IPS DF 4.7 (cell line): ENCODE results near the gene JOSD2.
"Not testable (repeated sequence)": the region's sequence is repeated elsewhere in the genome, so short reads cannot be mapped to it uniquely, and the experiment has no call there.

ENCODE experiments used
- DNase-seq: peaks from one replicate; pipeline ENCODE4 v3.0.0-alpha.2; 2013; ENCODE audit warnings: low spot score; ENCODE audit errors: extremely low read depth

The JOSD2 gene

GRCh38 chr19:50478901-50479715 lies 31.9 kb downstream of the JOSD2 start:
- DNase-seq = no peak

DNA sequence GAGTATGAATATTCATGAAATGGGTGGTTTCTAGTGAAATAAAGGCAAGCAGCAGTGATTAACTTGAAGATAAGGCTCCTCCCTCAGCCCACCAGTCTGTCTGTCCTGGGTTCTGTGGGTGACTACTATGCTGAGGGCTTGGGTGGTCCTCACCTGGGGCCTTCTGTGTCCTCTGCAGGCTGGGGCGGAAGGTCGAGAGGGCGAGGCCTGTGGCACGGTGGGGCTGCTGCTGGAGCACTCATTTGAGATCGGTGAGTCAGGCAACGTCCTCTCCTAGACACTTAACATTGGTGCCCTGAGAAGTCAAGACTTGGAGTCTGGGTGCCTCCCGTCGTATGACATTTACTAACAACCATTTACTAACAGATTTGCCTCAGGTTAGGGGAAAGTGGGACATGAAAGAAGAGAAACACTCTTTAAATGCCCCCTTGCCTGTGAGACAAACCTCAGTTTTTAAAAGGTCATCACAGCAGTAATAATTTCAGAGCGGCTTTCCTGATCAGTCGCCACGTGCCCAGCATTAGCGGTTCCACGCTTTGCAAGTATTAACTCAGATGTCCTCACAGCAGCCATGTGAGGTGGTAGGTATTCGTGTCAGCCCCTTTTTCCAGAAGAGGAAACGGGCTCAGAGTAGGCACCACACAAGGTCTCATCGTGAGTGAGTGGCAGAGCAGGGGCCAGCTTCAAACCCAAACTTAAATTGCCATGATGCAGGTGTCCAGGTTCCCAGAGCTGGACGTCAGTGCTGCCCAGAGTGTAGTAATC lies 33.1 kb downstream of the JOSD2 start:
- no peak for DNase-seq

DNA sequence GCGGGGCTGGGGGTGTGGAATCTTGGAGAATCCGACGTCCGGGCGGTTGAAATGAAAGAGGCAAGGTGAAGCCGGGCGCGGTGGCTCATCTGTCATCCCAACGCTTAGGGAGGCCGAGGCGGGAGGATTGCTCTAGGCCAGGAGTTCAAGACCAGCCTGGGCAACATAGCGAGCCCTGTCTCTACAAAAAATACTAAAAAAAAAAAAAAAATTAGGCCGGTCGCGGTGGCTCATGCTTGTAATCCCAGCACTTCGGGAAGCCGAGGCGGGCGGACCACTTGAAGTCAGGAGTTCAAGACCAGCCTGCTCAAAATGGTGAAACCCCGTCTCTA lies 34.1 kb downstream of the JOSD2 start:
- no peak for DNase-seq

DNA sequence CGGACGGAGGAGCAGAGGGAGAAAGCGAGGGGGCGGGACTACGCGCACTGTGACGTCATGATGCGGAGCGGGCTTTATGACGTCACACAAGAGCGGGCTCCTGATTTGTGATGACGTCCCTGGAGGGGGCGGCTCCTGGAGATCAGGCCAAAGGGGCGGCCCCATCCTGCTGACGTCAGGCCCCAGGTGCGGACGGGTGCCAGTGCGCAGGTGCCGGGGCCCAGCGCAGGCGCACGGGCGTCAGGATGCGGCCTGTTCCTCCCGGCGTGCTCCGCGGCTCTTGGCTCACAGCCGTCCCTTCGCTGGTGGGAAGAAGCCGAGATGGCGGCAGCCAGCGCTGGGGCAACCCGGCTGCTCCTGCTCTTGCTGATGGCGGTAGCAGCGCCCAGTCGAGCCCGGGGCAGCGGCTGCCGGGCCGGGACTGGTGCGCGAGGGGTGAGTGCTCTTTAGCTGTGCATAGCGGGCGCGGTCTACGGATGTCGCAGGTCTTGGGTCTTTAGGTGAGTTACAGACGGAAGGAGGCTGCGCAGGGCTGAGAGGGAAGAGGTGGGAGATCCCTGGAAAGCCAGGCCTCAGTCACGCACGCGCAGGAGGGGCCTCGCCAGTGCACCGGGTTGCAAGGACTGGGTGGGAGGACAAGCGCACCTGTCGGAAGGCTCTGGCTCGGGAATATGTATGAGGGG lies 34.6 kb downstream of the JOSD2 start, which contains the start of the genes EMC10 and GARIN5A:
Gene EMC10 (plus strand): TSS at position 284 of the 683 bp plus-strand sequence. CDS start 38 bp downstream, at position 322.
Gene GARIN5A (minus strand): TSS at position 625 of the 683 bp plus-strand sequence. CDS start 460 bp downstream, at position 165.
- DNase-seq = no peak

DNA sequence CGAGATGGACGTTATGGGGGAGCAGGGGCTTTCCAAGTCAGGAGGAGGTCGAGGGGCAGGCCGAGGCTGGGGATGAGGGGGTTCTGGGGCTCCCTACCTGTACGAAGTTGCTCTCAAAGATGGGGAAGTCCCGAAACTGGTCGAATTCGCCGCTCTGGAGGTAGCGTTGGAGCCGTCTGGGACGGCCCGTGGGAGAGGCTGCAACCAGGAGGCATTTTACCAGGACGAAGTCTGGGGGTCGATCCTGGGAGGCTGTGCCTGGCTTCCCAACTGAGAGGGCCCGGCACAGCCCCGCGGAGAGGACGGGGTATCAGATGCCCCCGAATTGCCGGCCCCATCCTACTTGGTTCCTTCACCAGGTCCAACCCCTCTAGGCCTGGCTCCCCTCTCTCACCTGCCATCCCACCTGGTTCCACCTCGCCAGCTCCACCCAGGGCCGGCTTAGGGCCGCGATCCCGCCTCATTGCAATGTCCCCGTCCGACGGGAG lies 35.2 kb downstream of the JOSD2 start:
- no peak for DNase-seq

GRCh38 chr19:50475101-50475568 lies 35.9 kb downstream of the JOSD2 start:
- no peak for DNase-seq

GRCh38 chr19:50473336-50473735 lies 37.7 kb downstream of the JOSD2 start:
- not testable (repeated sequence) for DNase-seq

- DNase-seq = no peak
These were observed 42.2 kb downstream of the JOSD2 start for GRCh38 chr19:50468818-50469217.

DNA sequence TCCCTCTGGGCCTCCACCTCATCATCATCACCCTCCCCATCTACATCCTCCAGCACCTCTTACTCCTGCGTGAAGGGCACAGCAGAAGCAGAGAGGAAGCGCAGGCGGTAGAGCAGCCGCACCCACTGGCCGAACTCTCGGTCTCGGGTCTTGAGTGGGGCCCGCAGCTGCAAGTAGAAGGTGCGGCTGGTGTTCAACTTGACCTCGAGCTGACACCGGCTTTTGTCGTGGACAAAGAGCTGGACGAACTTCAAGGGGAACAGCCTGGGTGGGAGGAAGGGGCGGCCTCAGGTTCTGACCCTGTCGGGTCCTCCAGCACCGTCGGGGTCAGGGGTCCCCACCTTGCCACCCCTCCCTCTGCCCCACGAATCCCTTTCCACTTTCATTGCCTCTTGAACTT lies 43.4 kb downstream of the JOSD2 start:
- DNase-seq = no peak

DNA sequence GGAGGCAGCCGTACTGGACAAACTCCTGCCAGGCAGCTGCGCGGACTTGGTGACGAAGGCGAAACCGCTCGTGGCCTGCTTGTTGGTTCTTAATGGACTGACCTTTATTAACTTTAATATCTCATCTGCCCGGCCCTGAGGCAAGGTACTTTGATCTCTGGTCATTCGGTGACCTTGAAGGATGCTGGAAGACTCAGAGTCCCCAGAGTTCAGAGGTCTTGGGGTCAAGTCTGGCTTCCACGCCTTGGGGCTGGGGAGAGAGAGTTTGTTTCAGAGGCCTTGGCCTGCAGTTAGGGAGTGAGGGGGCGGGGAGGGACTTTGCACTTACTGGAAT lies 44.3 kb downstream of the JOSD2 start:
- DNase-seq = no peak

DNA sequence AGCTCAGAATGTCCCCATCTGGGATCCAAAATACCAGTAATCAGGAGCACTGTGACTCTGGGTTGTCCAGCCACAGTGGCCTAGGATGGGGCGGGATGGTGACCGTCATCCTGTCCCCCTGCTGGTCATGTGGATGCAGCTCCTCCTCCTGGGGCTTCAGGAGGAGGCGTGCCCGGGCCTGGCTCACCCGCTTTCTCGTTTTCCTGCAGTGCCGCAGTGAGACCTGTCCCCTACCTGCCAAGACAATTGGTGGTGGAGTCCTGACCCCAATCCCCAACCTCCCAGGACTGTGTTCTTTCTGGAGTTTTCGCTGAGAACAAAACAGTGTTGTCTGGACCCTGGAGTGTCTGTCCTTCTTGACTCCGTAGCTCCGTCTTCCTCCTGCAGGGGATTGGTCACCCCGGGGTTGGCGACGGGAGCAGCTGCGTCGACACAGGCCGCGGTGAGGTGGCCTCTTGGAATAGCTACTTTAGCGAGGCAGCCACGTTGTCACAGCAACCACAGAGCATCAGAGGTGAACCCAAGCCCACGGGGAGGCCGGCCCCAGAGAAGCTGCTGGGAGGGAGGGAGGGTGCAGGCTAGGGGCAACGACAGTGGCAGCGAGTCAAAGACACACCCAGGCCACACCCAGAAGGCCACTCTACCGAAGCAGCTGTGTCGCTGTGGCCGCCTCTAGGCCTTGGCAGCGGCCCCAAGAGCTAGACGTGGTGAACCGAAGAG lies 44.8 kb downstream of the JOSD2 start:
- no peak for DNase-seq

- no peak for DNase-seq
These were observed 46.0 kb downstream of the JOSD2 start for GRCh38 chr19:50465000-50465399.

DNA sequence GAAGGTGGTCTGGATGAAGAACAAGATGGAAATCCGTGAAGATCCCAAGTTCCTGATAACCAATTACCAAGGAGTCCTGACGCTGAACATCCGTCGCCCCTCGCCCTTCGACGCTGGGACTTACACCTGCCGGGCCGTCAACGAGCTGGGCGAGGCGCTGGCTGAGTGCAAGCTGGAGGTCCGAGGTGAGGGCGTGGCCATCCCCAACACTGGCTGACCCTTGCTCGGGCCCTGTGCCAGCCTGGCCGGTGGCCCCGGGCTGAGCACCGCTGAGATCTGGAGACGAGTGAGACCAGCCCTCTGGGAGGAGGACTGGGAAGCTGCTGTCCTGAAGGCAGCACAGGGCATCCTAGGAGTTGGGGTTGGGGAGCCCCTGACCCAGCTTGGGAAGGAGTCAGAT lies 46.6 kb downstream of the JOSD2 start:
- DNase-seq = no peak

DNA sequence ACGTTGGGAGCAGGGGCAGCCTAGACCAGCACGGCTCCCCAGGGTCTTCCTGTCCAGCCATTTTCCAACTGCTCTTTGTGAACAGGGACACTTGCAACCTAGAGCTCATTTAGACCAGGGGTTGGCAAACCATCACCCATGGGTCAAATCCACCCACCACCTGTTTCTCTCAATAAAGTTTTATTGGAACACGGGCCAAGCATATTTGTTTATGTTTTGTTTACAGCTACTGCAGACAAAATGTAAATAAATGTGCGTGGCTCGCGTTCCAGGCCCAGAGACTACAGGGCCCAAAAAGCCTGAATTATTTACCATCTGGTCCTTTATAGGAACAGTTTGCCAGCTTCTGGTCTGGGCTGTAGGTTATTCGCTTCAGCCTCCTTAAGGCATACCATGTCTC lies 48.0 kb downstream of the JOSD2 start:
- DNase-seq = no peak

GRCh38 chr19:50461066-50461875 lies 49.7 kb downstream of the JOSD2 start:
- no peak for DNase-seq

DNA sequence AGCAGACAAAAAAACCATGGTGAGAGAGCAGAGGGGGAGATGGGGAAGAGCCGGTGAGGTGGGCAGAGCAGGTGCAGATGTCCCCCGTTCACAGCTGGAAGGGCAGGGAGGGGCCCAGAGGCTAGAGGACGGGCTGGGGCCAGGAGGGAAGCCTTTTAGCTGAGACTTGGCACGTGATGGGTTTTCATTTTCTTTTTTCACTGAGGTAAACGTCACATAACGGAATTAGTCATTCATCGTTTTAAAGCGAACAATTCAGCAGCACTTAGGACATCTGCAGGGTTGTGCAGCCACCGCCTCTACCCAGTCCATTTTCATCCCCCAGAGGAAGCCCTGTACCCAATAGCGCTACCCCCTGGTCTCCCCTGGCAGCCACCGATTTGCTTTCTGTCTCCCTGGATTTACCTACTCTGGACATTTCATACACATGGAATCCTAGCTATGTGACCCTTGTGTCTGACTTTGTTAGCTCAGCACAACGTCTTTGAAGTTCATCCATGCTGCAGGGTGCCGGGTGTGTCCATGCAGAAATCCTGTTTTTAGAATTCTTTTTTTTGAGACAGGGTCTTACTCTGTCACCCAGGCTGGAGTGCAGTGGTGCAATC lies 50.7 kb downstream of the JOSD2 start:
- DNase-seq = no peak

GRCh38 chr19:50459638-50460037 lies 51.4 kb downstream of the JOSD2 start:
- DNase-seq = no peak

DNA sequence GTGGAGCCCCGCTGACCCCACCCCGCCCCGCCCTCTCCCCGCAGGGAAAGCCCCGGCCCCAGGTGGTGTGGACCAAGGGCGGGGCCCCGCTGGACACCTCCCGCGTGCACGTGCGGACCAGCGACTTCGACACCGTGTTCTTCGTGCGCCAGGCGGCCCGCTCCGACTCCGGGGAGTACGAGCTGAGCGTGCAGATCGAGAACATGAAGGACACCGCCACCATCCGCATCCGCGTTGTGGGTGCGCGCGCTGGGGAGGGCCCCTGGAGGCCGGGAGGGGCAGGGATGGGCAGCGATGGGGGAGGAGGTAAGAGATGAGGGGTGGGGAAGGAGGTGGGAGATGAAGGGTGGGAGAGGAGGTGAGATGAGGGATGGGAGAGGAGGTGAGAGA lies 51.9 kb downstream of the JOSD2 start:
- no peak for DNase-seq

GRCh38 chr19:50458396-50459066 lies 52.5 kb downstream of the JOSD2 start:
- no peak for DNase-seq
